Stimulated activated CD4-positive, alpha-beta T cell treated with anti-CD3 and anti-CD28 coated beads, TNF-alpha, amount 100 ng/mL, for 24 hours (primary cell): Measurements from ENCODE around the gene ZNF431.
"Not testable (repeated sequence)": the region's sequence is repeated elsewhere in the genome, so short reads cannot be mapped to it uniquely, and the experiment has no call there.

Source experiments
- DNase-seq, 3 experiments: peaks; one replicate each; pipeline ENCODE4 v3.0.0-alpha.2; 2020; ENCODE audit warnings: low read depth in 3 of 3

ZNF431 gene

DNA sequence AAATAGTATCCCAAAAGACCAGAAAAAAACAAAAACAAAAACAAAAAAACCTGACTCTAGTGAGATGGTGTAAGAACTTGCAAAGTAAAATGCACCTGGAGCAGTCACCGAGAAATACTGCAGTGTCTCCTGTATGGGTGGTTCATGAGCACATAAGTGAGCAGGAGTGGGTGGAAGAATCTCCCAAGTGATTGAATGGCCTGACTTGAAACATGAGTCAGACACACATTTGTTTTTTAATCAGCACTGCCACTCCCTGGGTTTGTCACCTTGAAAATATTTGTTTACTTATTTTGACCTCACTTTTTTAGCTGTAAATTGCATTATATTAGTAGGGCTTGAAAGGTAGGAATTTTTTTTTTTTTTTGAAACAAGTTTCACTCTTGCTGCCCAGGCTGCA lies 2.0 kb downstream of the ZNF431 start:
- no peak for DNase-seq

DNA sequence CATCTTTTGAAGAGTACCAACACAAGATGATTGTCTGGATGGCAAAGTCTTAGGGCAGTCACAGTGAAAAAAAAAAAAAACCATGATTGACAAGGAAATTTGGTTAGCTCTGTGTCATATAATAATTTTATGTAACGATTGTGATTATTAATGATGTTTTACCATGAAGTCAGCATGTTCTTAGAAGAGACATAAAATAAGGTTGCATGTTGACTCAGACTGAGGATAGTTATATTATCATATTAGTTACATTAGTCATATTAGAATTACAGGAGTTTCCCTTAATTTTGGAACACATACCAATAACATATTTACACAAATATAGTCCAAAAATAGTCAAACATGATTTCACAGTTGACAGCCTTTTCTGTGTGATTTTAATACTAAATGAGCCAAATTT lies 5.7 kb downstream of the ZNF431 start:
- DNase-seq, result no peak

DNA sequence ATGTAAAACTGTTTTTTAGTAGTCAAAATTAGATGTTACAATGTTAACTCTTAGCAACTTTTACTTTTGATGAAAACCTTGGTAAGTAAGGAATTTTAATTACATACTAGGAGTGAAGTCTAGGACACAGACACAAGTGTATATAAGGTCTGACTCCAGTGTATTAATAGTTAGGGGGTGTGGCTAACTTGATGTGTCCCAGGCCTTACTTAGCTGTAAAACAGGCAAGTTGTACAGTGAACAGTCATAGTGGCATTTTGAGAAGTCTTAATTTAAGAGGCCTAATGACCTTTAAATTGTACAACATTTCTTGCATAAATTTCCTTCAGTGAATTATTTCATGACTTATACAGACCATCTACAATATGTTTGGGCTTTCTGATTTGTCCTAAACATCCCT lies 6.8 kb downstream of the ZNF431 start:
- DNase-seq, result no peak

DNA sequence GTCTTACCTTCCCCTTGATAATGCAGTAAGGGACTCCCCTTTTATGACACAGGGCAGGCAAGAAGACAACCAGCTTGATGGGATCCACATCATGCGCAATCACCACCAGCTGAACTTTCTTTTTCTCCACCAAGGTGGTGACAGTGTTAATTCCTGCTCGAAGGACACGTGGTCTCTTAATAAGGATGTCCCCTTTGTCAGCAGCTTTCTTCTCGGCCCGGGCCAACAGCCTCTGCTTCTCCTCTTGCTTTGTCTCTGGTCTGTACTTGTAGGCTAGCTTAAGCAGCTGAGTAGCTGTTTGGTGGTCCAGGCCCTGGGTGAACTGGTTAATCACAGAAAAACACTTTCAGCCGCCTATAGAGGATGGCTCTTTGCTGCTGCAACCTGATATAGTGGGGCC lies 8.0 kb downstream of the ZNF431 start:
- no peak for DNase-seq

DNA sequence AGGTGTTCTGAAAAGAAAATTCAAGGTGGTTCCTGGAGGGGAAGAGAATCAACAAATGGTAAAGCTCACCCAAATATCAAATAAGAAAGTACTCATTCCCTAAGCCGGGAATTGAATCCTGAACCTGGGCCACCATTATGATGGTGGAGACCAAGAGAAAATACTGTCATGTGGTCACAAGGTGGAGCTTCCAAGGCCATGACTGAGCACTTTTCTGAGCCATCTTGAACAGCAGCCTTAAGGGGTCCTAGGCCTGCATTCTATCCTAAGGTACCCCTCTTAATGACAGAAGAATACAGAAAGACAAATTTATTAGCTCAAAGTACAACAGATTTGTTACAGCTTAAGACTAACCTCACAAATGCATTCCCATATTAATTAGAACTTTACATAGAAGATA lies 9.6 kb downstream of the ZNF431 start:
- no peak for DNase-seq

DNA sequence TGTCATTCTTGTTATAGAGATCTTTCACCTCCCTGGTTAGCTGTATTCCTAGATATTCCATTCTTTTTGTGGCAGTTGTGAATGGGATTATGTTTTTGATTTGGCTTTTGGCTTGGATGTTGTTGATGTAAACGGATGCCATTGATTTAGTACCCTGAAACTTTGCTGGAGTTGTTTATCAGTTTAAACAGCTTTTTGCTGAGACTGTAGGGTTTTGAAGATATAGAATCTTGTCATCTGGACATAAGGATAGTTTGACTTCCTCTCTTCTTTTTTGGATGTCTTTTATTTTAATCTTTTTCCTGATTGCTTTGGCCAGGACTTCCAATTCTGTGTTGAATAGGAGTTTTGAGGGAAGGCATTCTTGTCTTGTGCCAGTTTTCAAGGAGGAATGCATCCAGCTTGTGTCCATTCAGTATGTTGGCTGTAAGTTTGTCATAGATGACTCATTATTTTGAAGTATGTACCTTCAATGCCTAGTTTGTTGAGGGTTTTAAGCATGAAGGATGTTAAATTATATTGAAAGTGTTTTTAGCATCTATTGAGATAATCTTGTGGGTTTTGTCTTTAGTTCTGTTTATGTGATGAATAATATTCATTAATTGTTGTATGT lies 16.8 kb downstream of the ZNF431 start:
- DNase-seq, result no peak

DNA sequence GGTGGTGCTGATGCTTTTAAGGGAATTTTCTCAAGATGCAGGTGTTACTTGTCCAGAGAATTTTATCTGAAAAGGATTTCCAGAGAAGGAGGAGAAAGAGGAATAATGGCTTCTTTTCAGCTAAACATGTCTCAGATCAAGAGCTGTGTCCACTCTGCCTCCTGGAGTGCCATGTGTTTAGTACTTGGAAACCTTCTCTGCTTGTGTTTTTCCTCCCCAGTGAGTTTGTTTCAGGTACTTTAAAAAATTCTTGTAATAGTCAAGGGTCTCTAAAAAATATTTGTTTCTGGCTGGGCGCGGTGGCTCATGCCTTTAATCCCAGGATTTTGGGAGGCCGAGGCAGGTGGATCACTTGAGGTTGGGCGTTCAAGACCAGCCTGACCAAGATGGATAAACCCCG lies 22.7 kb downstream of the ZNF431 start:
- DNase-seq, result no peak

DNA sequence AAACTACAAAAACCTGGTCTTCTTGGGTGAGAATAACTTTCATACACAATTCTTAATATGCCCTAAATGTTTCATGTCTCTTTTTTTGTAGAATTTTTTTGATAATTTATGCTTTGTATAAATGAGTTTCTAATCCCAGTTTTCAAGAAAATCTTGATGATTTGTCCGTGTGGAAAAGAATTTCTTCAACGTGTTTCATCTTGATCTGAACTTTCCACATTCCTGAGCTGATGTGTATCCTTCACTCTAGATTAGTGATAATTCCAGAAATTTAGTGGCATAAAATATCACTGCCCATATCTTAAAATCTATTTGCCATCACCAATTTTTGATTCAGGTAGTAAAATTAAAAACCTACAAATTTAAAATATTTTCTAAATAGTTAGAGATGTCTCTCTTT lies 24.6 kb downstream of the ZNF431 start:
- DNase-seq, result no peak

DNA sequence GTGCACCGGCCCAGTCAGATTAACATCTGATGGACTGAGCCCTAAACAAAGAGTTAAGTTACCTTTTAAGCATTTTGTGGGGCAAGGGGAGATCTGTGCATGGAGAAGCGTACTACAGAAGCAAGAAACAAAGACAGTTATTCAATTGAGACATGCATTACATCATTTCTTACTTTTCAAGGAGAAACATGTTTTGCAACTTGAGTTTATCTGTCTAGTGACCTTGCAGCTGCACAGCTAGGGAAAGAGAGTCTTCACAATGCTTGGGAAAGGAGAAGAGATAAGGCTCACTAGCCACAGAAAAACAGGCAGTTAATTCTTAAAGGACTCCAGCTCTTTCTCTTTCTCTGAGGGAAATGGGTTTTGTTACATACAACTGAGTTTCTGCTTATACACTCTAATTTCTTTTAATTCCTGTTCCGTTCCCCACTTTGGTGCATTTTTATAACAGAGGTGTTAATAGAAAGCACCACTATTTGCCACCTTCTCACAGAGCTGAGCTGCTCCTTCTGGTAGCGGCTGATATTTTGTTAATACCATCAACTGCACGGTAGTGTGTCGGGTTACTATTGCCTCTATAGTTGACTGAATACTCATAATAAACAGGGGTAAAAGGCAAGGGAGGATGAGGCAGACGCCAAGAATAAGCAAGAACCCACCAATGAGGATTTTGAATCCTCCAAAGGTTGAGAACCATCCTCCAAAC lies 55.9 kb downstream of the ZNF431 start:
- DNase-seq, result no peak

DNA sequence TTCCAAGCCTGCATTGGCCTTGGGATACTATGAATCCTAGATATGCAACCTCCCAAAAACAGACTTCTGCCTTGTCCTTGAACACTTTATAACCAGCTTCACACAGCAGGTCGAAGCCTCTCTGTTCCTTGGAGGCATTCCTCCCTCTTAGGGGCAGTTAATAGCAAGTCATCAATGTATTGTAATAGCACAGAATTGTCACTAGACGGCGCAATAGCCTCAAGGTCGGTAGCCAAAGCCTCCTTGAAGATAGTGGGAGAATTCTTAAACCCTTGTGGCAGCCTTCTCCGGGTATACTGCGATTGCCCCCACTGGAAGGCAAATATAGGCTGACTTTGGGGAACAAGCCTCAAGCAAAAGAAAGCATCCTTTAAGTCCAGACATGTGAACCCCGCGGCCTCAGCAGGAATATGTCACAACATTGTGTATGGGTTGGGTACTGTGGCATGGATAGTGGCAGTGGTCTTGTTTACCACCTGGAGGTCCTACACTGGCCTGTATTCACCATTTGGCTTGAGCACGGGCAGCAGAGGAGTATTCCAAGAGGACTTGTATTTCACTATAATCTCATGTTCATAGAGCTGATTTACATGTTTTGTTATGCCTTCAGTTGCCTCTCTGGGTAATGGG lies 61.1 kb downstream of the ZNF431 start:
- peak in 1 of 3 experiments; percentile 9 for DNase-seq

DNA sequence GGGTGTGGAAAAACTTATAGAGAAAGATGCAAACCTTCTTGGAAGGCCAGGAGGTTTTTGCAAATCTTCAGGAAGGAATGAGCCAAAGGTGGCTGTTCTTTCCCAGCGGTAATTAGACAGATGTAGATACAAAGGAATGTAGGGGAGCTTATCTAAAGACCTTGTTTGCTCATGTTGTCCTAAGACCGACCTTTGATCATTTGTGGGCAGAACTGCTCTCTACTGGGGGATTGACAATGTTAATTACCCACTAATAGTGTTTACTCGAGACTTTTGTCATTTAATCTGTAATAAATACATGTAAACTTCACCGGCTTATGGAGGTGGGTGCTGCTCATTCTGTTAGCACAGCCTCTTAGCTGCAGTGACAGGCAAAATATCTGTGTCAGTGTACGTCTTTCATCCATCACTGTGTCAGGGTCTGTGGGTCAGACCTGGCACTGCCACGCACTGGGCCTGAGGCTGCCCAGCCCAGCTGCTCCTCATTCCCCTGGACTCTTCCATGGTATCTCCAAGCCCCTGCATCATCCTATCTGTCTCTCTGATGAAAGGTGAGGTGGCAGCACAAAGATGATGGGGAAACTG lies 68.3 kb downstream of the ZNF431 start:
- DNase-seq, result no peak

DNA sequence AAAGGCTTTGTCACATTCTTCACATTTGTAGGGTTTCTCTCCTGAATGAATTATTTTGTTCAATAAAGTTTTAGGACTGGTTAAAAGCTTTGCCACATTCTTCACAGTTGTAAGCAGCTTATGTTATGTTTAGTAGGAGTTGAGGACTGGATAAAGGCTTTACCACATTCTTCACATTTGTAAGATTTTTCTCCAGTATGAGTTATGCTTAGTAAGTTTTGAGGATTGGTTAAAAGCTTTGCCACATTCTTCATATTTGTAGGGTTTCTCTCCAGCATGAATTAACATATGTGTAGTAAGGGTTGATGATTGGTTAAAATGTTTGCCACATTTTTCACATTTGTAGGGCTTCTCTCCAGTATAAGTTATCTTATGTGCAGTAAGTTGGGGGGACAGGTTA lies 79.9 kb downstream of the ZNF431 start:
- no peak for DNase-seq

DNA sequence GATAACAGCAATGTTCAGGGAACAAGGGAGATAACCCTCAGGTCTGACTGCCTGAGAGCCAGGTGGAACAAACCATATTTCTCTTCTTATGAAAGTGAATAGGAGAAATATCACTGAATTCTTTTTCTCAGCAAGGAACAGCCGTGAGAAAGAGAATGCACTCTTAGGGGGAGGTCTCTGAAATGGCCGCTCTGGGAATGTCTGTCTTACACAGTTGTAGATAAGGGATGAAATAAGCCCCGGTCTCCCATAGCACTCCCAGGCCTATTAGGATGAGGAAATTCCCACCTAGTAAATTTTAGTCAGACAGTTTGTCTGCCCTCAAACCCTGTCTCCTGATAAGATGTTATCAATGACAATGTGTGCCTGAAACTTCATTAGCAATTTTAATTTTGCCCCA lies 88.1 kb downstream of the ZNF431 start:
- DNase-seq, result not testable (repeated sequence)

DNA sequence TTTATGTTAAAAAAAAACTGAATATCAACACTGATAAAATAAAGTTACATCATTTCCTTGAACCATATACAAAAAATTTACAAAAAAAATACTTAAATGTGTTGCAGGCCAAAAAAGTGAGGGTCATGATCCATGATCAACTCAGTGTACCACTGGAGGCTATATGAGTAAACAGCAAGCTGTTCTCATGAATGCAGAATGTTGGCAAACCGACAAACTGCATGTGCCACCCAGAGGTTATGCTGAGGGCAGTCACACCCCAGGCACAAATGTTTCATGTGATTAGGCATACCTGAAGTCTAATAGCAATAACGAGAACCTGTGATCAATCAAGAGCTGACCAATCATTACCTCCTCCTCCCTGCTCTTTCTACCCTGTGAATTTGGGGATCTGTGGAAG lies 91.9 kb downstream of the ZNF431 start:
- no peak for DNase-seq

DNA sequence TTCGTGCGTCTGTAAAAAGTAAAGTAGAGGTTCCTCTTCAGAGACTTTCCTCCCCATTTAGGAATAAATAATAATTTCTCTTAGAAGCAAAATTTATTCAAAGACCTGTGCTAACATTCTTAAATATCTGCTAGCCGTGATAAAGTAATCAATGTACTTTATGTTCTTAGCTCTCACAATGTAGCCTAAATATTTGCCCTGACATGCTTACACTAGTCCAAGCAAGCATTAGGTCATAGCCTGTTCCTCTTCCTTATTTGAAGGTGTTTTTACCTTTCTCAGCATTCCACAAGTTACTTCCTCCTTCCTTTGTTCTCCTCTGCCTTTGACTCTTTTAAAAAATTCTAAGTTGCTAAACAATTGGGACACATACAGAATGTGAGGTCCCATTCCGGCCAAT lies 94.9 kb downstream of the ZNF431 start:
- DNase-seq, result not testable (repeated sequence)

DNA sequence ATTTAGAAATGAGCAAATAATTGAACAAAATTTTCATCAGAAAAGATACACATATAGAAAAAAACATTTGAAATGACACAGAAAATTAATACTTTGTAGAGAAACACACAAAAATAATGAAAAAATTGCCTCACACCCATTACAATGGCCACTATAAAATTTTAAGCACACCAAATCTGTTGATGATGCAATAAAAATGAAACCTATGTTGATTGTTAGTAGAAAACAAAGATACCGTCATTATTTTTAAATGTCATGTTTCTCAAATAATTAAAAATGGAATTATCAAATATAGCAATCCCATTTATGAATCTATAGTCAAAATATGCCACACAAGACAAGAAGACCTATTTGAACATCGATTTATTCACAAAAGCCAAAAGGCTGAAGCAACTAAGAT lies 96.8 kb downstream of the ZNF431 start:
- no peak for DNase-seq
